OCI-LY3 (cell line): ENCODE data around the gene TMEM150C.

Source experiments
- H2AFZ ChIP-seq: fragments of 200-600, 300-600 bp; shearing (Covaris generic); 2 replicates; pipeline ENCODE4 v1.6.0; 2014; ENCODE audit warnings: antibody characterized with exemption, low read depth, low read length
- H3K27ac ChIP-seq: fragments of 200-600, 300-600 bp; sonication (generic); 2 replicates; pipeline ENCODE4 v1.5.1; 2014; ENCODE audit warnings: mild to moderate bottlenecking, low read length, moderate library complexity, mixed read lengths
- H3K27me3 ChIP-seq: fragments of 200-600, 300-600 bp; sonication (generic); 2 replicates; pipeline ENCODE4 v1.6.1; 2014; ENCODE audit warnings: low read depth, low read length, mixed read lengths
- H3K36me3 ChIP-seq: fragments of 200-600, 300-600 bp; sonication (generic); replicated peaks from 2 replicates; pipeline ENCODE3; 2014; ENCODE audit warnings: low read depth, low read length, mixed read lengths
- H3K4me1 ChIP-seq: fragments of 300-600, 200-600 bp; sonication (generic); 2 replicates; pipeline ENCODE4 v1.6.1; 2014; ENCODE audit warnings: low read length, mixed read lengths
- H3K4me2 ChIP-seq: fragments of 200-600, 300-600 bp; sonication (generic); 2 replicates; pipeline ENCODE4 v1.6.1; 2014; ENCODE audit warnings: low read length, mixed read lengths
- H3K4me3 ChIP-seq: fragments of 300-600, 200-600 bp; sonication (generic); 2 replicates; pipeline ENCODE4 v1.5.1; 2014; ENCODE audit warnings: antibody characterized with exemption, mild to moderate bottlenecking, low read length, moderate library complexity
- H3K79me2 ChIP-seq: fragments of 300-600, 200-600 bp; shearing (Covaris generic); 2 replicates; pipeline ENCODE4 v1.6.1; 2014; ENCODE audit warnings: mild to moderate bottlenecking, low read length, mixed read lengths
- H3K9ac ChIP-seq: fragments of 300-600, 200-600 bp; shearing (Covaris generic); 2 replicates; pipeline ENCODE4 v1.6.0; 2014; ENCODE audit warnings: mild to moderate bottlenecking, low read length, moderate library complexity
- H3K9me3 ChIP-seq: fragments of 200-600, 300-600 bp; shearing (Covaris generic); 2 replicates; pipeline ENCODE4 v1.6.1; 2014; ENCODE audit warnings: low read length, mixed read lengths; ENCODE audit not compliant: insufficient read depth
- H4K20me1 ChIP-seq: fragments of 200-600, 300-600 bp; sonication (generic); 2 replicates; pipeline ENCODE4 v1.6.1; 2016; ENCODE audit warnings: low read length, mixed read lengths; ENCODE audit not compliant: insufficient read depth
- CTCF ChIP-seq: fragments of 200-600, 300-600 bp; sonication (generic); IDR thresholded peaks from 2 replicates; pipeline ENCODE4 v1.5.1; 2014; ENCODE audit warnings: antibody characterized with exemption, low read length, low read depth
- EZH2phosphoT487 ChIP-seq: fragments of 200-600 bp; shearing (Covaris generic); IDR thresholded peaks from 2 replicates; pipeline ENCODE4 v1.6.1; 2018; ENCODE audit warnings: antibody characterized with exemption, mixed run types, low read depth

The TMEM150C gene

GRCh38 chr4:82583897-82584587 is 22.3 kb upstream of the TMEM150C start:
- TF ChIP-seq CTCF (no peak), EZH2phosphoT487 (no peak)
- Histone ChIP-seq H3K4me3 (no peak overlapping the region), H3K4me2 (no peak overlapping the region), H4K20me1 (no peaks in the 10 kb centered on the region), H3K27ac (no peak overlapping the region), H3K9ac (no peak overlapping the region), H3K4me1 (no peaks in the 10 kb centered on the region), H3K27me3 (no peaks in the 10 kb centered on the region), H2AFZ (no peak overlapping the region), H3K9me3 (no peaks in the 10 kb centered on the region), H3K36me3 (no peaks in the 10 kb centered on the region), H3K79me2 (no peaks in the 10 kb centered on the region)

- Histone ChIP-seq H3K4me2 (no peak overlapping the region), H3K79me2 (no peaks in the 10 kb centered on the region), H2AFZ (no peak overlapping the region), H3K27ac (no peak overlapping the region), H3K9me3 (no peaks in the 10 kb centered on the region), H3K4me1 (no peaks in the 10 kb centered on the region), H3K9ac (no peak overlapping the region), H4K20me1 (no peaks in the 10 kb centered on the region), H3K36me3 (no peaks in the 10 kb centered on the region), H3K27me3 (no peaks in the 10 kb centered on the region), H3K4me3 (no peak overlapping the region)
- TF ChIP-seq CTCF (no peak), EZH2phosphoT487 (no peak)
Measured at GRCh38 chr4:82579932-82580331, 18.1 kb upstream of the TMEM150C start.

GRCh38 chr4:82578935-82579334 is 17.1 kb upstream of the TMEM150C start:
- Histone ChIP-seq H2AFZ (no peak overlapping the region), H3K79me2 (no peaks in the 10 kb centered on the region), H3K9me3 (no peaks in the 10 kb centered on the region), H4K20me1 (no peaks in the 10 kb centered on the region), H3K4me1 (no peaks in the 10 kb centered on the region), H3K9ac (no peak overlapping the region), H3K4me2 (no peak overlapping the region), H3K4me3 (no peak overlapping the region), H3K27me3 (no peaks in the 10 kb centered on the region), H3K36me3 (no peaks in the 10 kb centered on the region), H3K27ac (no peak overlapping the region)
- TF ChIP-seq EZH2phosphoT487 = no peak
- TF ChIP-seq CTCF = no peak

- H4K20me1 ChIP-seq = no peaks in the 10 kb centered on the region
- TF ChIP-seq CTCF (no peak), EZH2phosphoT487 (no peak)
- H3K4me2 ChIP-seq = no peak overlapping the region
- H3K79me2 ChIP-seq = no peaks in the 10 kb centered on the region
- no peak overlapping the region for H3K9ac ChIP-seq
- H3K27ac ChIP-seq = no peak overlapping the region
- H3K27me3 ChIP-seq = no peaks in the 10 kb centered on the region
- no peak overlapping the region for H2AFZ ChIP-seq
- no peaks in the 10 kb centered on the region for H3K9me3 ChIP-seq
- no peak overlapping the region for H3K4me3 ChIP-seq
- no peaks in the 10 kb centered on the region for H3K4me1 ChIP-seq
- H3K36me3 ChIP-seq = no peaks in the 10 kb centered on the region
Measured at GRCh38 chr4:82577451-82577850, 15.7 kb upstream of the TMEM150C start.
